Suppressor macrophage (primary cell): Measurements from ENCODE around the gene LCE2B.
"Not testable (repeated sequence)": the region's sequence is repeated elsewhere in the genome, so short reads cannot be mapped to it uniquely, and the experiment has no call there.

Source experiments
- DNase-seq, 4 experiments: peaks; one replicate each; pipeline ENCODE4 v3.0.0-alpha.2; 2020 to 2022
- total RNA-seq, 17 experiments: gene quantifications; one replicate each; lab custom pipeline; 2026; ENCODE audit warnings: mixed read lengths in 6 of 17, inconsistent platforms in 3 of 17; lab: John Stamatoyannopoulos, UW

The LCE2B gene
- total RNA-seq: 0 reads per million in 17 experiments

- DNase-seq: not testable (repeated sequence)
These were observed at the start of gene LCE2B for GRCh38 chr1:152685823-152686222. LCE2B (plus strand) TSS chr1:152686123; CDS start chr1:152686844, 721 bp downstream.

GRCh38 chr1:152640351-152640750, 45.6 kb upstream of the LCE2B start:
- DNase-seq: no peak

- no peak for DNase-seq
These were observed 42.0 kb upstream of the LCE2B start for GRCh38 chr1:152643945-152644344.

- no peak for DNase-seq
These were observed 40.8 kb upstream of the LCE2B start for GRCh38 chr1:152645146-152645545.

GRCh38 chr1:152646656-152647055, 39.3 kb upstream of the LCE2B start:
- no peak for DNase-seq

- DNase-seq: peak; percentile 65 to 84 (median 81)
These were observed 31.8 kb upstream of the LCE2B start for GRCh38 chr1:152654110-152654509.

- DNase-seq: no peak
These were observed 29.5 kb upstream of the LCE2B start for GRCh38 chr1:152656459-152656858.

- DNase-seq: no peak
These were observed 28.2 kb upstream of the LCE2B start for GRCh38 chr1:152657677-152658076.

- DNase-seq: no peak
These were observed 27.3 kb upstream of the LCE2B start for GRCh38 chr1:152658649-152659048.

GRCh38 chr1:152663098-152663497, 22.8 kb upstream of the LCE2B start, which contains the start of gene LCE2D:
LCE2D (plus strand) TSS chr1:152663380; CDS start chr1:152664106, 726 bp downstream.
- no peak for DNase-seq

- not testable (repeated sequence) for DNase-seq
These were observed 19.8 kb upstream of the LCE2B start for GRCh38 chr1:152666171-152666570.

- no peak for DNase-seq
These were observed 18.3 kb upstream of the LCE2B start for GRCh38 chr1:152667648-152668047.

- peak in 3 of 4 experiments; percentile 2 to 10 (median 7) for DNase-seq
These were observed 12.9 kb upstream of the LCE2B start for GRCh38 chr1:152673016-152673415.

GRCh38 chr1:152674983-152675382, 10.9 kb upstream of the LCE2B start, which contains the start of gene LCE2C:
LCE2C (plus strand) TSS chr1:152675279; CDS start chr1:152676016, 737 bp downstream.
- not testable (repeated sequence) for DNase-seq

GRCh38 chr1:152679459-152679858, 6.5 kb upstream of the LCE2B start:
- no peak for DNase-seq

GRCh38 chr1:152681616-152682015, 4.3 kb upstream of the LCE2B start:
- DNase-seq: no peak

GRCh38 chr1:152683846-152684245, 2.1 kb upstream of the LCE2B start:
- DNase-seq: peak in 2 of 4 experiments; percentile 2 to 10

- DNase-seq: no peak
These were observed 12.0 kb downstream of the LCE2B start, which contains the start of gene LCE2A for GRCh38 chr1:152697701-152698600. LCE2A (plus strand) TSS chr1:152698345; CDS start chr1:152698902, 557 bp downstream.

- no peak for DNase-seq
These were observed 13.8 kb downstream of the LCE2B start for GRCh38 chr1:152699746-152700145.

- DNase-seq: no peak
These were observed 21.9 kb downstream of the LCE2B start, which contains the start of gene LCE4A for GRCh38 chr1:152707860-152708259. LCE4A (plus strand) TSS chr1:152708160; CDS start chr1:152709076, 916 bp downstream.

- no peak for DNase-seq
These were observed 32.3 kb downstream of the LCE2B start for GRCh38 chr1:152718238-152718637.

GRCh38 chr1:152725261-152725660, 39.3 kb downstream of the LCE2B start:
- DNase-seq: no peak

- DNase-seq: no peak
These were observed 43.1 kb downstream of the LCE2B start for GRCh38 chr1:152728986-152729385.

- no peak for DNase-seq
These were observed 49.7 kb downstream of the LCE2B start for GRCh38 chr1:152735648-152736047.
